T-helper 1 cell (primary cell): ENCODE measurements around the gene UBE2R2.
A peak's percentile ranks its signal among the peaks of the same experiment; 100 is the strongest.
"Not testable (repeated sequence)": the region's sequence is repeated elsewhere in the genome, so short reads cannot be mapped to it uniquely, and the experiment has no call there.

Source experiments
- DNase-seq, 5 donors: peaks; one replicate each; pipeline ENCODE4 v3.0.0-alpha.2; 2012 to 2020

The UBE2R2 gene

GRCh38 chr9:33799928-33800704, 16.8 kb upstream of the UBE2R2 start:
- no peak for DNase-seq

- no peak for DNase-seq
Observed at GRCh38 chr9:33800886-33801285, 16.1 kb upstream of the UBE2R2 start.

- not testable (repeated sequence) for DNase-seq
Observed at GRCh38 chr9:33801943-33802500, 14.9 kb upstream of the UBE2R2 start.

GRCh38 chr9:33804196-33804595, 12.8 kb upstream of the UBE2R2 start:
- DNase-seq: not testable (repeated sequence)

- not testable (repeated sequence) for DNase-seq
Observed at GRCh38 chr9:33807156-33807555, 9.8 kb upstream of the UBE2R2 start.

- not testable (repeated sequence) for DNase-seq
Observed at GRCh38 chr9:33808979-33809322, 8.0 kb upstream of the UBE2R2 start.

GRCh38 chr9:33809506-33809905, 7.5 kb upstream of the UBE2R2 start:
- no peak for DNase-seq

GRCh38 chr9:33813712-33814641, 3.0 kb upstream of the UBE2R2 start:
- DNase-seq: peak in 2 of 5 donors; percentile 14 to 54

GRCh38 chr9:33815781-33816180, 1.2 kb upstream of the UBE2R2 start:
- DNase-seq: no peak

- peak; percentile 22 to 70 (median 41) for DNase-seq
Observed at GRCh38 chr9:33817327-33818166, 587 bp downstream of the UBE2R2 start.

- DNase-seq: no peak
Observed at GRCh38 chr9:33818167-33818846, 1.3 kb downstream of the UBE2R2 start.

- DNase-seq: no peak
Observed at GRCh38 chr9:33818847-33819500, 2.0 kb downstream of the UBE2R2 start.

GRCh38 chr9:33820231-33820745, 3.3 kb downstream of the UBE2R2 start:
- DNase-seq: no peak

GRCh38 chr9:33823801-33824200, 6.8 kb downstream of the UBE2R2 start:
- DNase-seq: no peak

- not testable (repeated sequence) for DNase-seq
Observed at GRCh38 chr9:33827285-33827684, 10.3 kb downstream of the UBE2R2 start.

- not testable (repeated sequence) for DNase-seq
Observed at GRCh38 chr9:33829641-33830230, 12.8 kb downstream of the UBE2R2 start.

GRCh38 chr9:33835625-33836260, 18.8 kb downstream of the UBE2R2 start:
- no peak for DNase-seq

- DNase-seq: peak in 1 of 5 donors; percentile 71
Observed at GRCh38 chr9:33836261-33836660, 19.3 kb downstream of the UBE2R2 start.

GRCh38 chr9:33837138-33837537, 20.2 kb downstream of the UBE2R2 start:
- DNase-seq: no peak

- no peak for DNase-seq
Observed at GRCh38 chr9:33840381-33840780, 23.4 kb downstream of the UBE2R2 start.
